HepG2 (cell line): ENCODE data around the gene SEMA7A. TPM values are rescaled to one million over a fixed set of nuclear protein-coding genes. Genes with fewer than 3 reads are reported as not detected.

Source experiments
- ARHGAP35 ChIP-seq: sonication (generic); formaldehyde crosslinking; IDR thresholded peaks from 2 replicates; pipeline ENCODE4 v1.9.0; 2022; ENCODE audit warnings: mild to moderate bottlenecking, inconsistent platforms, moderate library complexity, missing genetic modification reagents, borderline replicate concordance
- IKZF5 ChIP-seq: IDR thresholded peaks from 2 replicates; pipeline ENCODE4 v1.6.1; 2018; ENCODE audit warnings: missing genetic modification reagents, mild to moderate bottlenecking, missing compliant biosample characterization
- ISL2 ChIP-seq: sonication (generic); formaldehyde crosslinking; IDR thresholded peaks from 2 replicates; pipeline ENCODE4 v1.5.0; 2020; ENCODE audit warnings: missing genetic modification reagents
- KIAA2018 ChIP-seq: sonication (generic); formaldehyde crosslinking; IDR thresholded peaks from 2 replicates; pipeline ENCODE4 v1.5.0; 2020; ENCODE audit warnings: mild to moderate bottlenecking, missing genetic modification reagents, borderline replicate concordance
- KMT2B ChIP-seq: IDR thresholded peaks from 2 replicates; pipeline ENCODE4 v1.6.1; 2016; ENCODE audit warnings: missing genetic modification reagents, missing compliant biosample characterization
- PRDM4 ChIP-seq: sonication (generic); formaldehyde crosslinking; IDR thresholded peaks from 2 replicates; pipeline ENCODE4 v1.9.0; 2021; ENCODE audit warnings: missing genetic modification reagents, borderline replicate concordance
- TEF ChIP-seq: sonication (generic); formaldehyde crosslinking; IDR thresholded peaks from 2 replicates; pipeline ENCODE4 v1.5.0; 2020; ENCODE audit warnings: missing genetic modification reagents
- THAP7 ChIP-seq: sonication (generic); formaldehyde crosslinking; IDR thresholded peaks from 2 replicates; pipeline ENCODE4 v1.8.1; 2023; ENCODE audit warnings: mild to moderate bottlenecking, missing genetic modification reagents
- ZNF317 ChIP-seq: sonication (generic); formaldehyde crosslinking; IDR thresholded peaks from 2 replicates; pipeline ENCODE4 v1.5.0; 2020; ENCODE audit warnings: mild to moderate bottlenecking, missing genetic modification reagents
- polyA plus RNA-seq, 8 experiments: library from polyadenylated mRNA; depleted of rRNA in 3 of 8; stranded (reverse) in 7 of 8; unstranded in 1 of 8; fragments of >200 nt; fragmentation: Illumina TruSeq in 4 of 8; extraction: Trizol in 4 of 8; gene quantifications; 2 replicates each; pipeline versions ENCODE4 v1.2.1 to v1.2.3, GENCODE V29; 2011 to 2016; ENCODE audit warnings: low read depth in 4 of 8, missing spikeins in 1 of 8, mixed read lengths in 1 of 8; ENCODE audit not compliant: insufficient read depth in 1 of 8
- total RNA-seq, 5 experiments: library from RNA; depleted of rRNA; stranded (reverse); fragments of >200 nt; fragmentation: Illumina TruSeq; extraction: Trizol; gene quantifications; 2 replicates each; pipeline ENCODE4 v1.2.3, GENCODE V29; 2016; ENCODE audit warnings: low read depth in 1 of 5

SEMA7A gene
- total and polyA plus RNA-seq, 2 of the 13 experiments (the other 11 are each of a cell fraction or from before 2014, with no cell fraction given) = 9.0 to 15.8 TPM

- peak; percentile 45 for TF ChIP-seq ISL2 (CRISPR knock-in tag)
- no peak for TF ChIP-seq TEF (CRISPR knock-in tag)
- TF ChIP-seq ZNF317 (CRISPR knock-in tag) = no peak
- TF ChIP-seq ARHGAP35 (CRISPR knock-in tag) = peak; percentile 71; the same call in 1 of the 2 replicates
- no peak for TF ChIP-seq KIAA2018 (CRISPR knock-in tag)
- no peak for TF ChIP-seq THAP7
- TF ChIP-seq IKZF5 (CRISPR knock-in tag) = 0 out of 2 replicates have a peak, but pooled peaks have one; percentile 45
- TF ChIP-seq KMT2B (CRISPR knock-in tag) = peak; percentile 45
- TF ChIP-seq PRDM4 = no peak
Observed at GRCh38 chr15:74365598-74366445, 67.9 kb downstream of the SEMA7A start (continued).
